GM23248 (cell line): ENCODE results near the gene OPCML.

ENCODE experiments used
- EZH2 ChIP-seq: fragments of 200-600 bp; sonication (generic); IDR thresholded peaks from 2 replicates; pipeline ENCODE4 v1.6.1; 2018; ENCODE audit warnings: antibody characterized with exemption, mild to moderate bottlenecking; ENCODE audit not compliant: insufficient read depth, poor library complexity, severe bottlenecking
- EZH2phosphoT487 ChIP-seq: fragments of 200-600 bp; sonication (generic); IDR thresholded peaks from 2 replicates; pipeline ENCODE4 v1.6.1; 2018; ENCODE audit warnings: antibody characterized with exemption, moderate library complexity, mild to moderate bottlenecking, low read depth; ENCODE audit not compliant: insufficient read depth

DNA sequence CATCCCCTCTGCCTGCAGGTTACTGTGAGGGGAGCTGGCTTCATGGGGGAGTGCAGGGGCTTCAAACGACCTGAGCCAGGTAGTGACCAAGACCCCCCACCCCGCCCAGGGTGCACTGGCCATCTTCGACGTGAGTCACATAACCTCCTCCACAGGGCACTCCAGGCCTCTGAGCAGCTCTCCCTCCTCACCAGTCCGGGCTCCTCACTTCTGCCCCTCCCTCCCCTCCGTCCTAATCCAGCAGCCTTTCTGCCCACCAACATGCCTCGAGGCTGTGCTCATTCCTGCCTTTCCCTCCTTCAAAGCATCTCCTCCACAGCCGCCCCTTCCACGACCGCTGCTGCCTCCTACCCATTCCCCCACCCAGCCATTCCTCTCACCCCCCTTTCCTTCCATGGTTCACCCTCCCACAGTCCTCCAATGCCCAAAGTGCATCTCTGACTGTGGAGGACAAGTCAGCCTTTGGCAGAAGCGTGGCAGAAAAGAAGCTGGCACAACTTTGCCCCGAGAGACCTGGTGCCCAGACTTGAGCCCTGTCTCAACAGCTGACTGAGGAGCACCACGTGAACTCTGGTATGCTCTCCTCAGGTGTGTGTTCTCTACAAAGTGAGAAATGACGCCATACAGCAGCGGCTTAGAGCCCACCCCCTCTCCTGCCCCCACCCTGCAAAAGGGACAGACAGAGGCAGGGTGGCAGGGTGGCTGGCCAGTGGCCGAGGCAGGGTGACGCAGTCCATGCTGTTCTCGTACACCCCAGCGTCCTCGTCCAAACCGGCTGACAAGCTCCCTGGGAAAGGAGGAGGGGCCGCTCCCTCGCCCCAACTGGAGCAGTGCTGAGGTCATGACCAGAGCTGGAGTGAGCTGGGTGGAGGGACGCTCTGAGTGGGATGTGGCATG is 30.4 kb downstream of the OPCML start:
- TF ChIP-seq EZH2 (no peak), EZH2phosphoT487 (no peak)
